Right lobe of liver (tissue), 6 donors: ENCODE measurements around the gene USP53. TPM values are rescaled to one million over a fixed set of nuclear protein-coding genes. Genes with fewer than 3 reads are reported as not detected.
A peak's percentile ranks its signal among the peaks of the same experiment; 100 is the strongest.

Experiments
- ATAC-seq, 4 donors: fragments of 200-7000 bp; cut with Tn5 transposase; one replicate each; pipeline ENCODE4 v1.9.1; 2020; ENCODE audit warnings: mild to moderate bottlenecking in 4 of 4, moderate library complexity in 4 of 4
- DNase-seq, 3 donors: peaks; one replicate each; pipeline ENCODE4 v3.0.0-alpha.2; 2020
- H3K27ac ChIP-seq, 3 donors: fragments of 200-600 bp; one replicate each; pipeline ENCODE4 v1.8.0; 2022
- H3K27me3 ChIP-seq, 2 donors: fragments of 200-600 bp; one replicate each; pipeline ENCODE4 v1.8.0; 2022
- H3K36me3 ChIP-seq, 4 donors: fragments of 200-600 bp; sonication (generic) in 1 of 4; one replicate each; pipeline versions ENCODE4 v1.5.1 to v1.8.0; 2017 to 2022; ENCODE audit warnings: control low read depth in 1 of 4
- H3K4me1 ChIP-seq, 4 donors: fragments of 200-600 bp; sonication (generic) in 1 of 4; one replicate each; pipeline versions ENCODE4 v1.5.1 to v1.8.0; 2017 to 2022; ENCODE audit warnings: control low read depth in 1 of 4
- H3K4me3 ChIP-seq, 3 donors: fragments of 200-600 bp; one replicate each; pipeline ENCODE4 v1.8.0; 2022
- H3K9me3 ChIP-seq, 4 donors: fragments of 200-600 bp; sonication (generic) in 1 of 4; one replicate each; pipeline versions ENCODE4 v1.5.1 to v1.8.0; 2017 to 2022; ENCODE audit warnings: control low read depth in 1 of 4
- POLR2A ChIP-seq: fragments of 450-650 bp; IDR thresholded peaks from one replicate; pipeline ENCODE4 v1.6.1; 2017; ENCODE audit warnings: antibody characterized with exemption, mild to moderate bottlenecking
- WGBS: methylation state at CpG from one replicate; pipeline ENCODE4 v1.1.6; 2018; ENCODE audit warnings: low coverage, low lambda C conversion rate; ENCODE audit not compliant: insufficient coverage; ENCODE audit errors: missing lambda C conversion rate; 5-methylcytosine and 5-hydroxymethylcytosine counted together
- intact Hi-C, 2 donors: fragments of 100-400 bp; cut with DNase I; formaldehyde crosslinking; loops; one replicate each; pipeline versions ENCODE4 v1.11.2 to v1.14.1; 2022
- total RNA-seq, 6 experiments: library from RNA; depleted of rRNA in 2 of 6; stranded (reverse); fragments of >200 nt in 2 of 6; fragmentation: NEBNext Ultra II Directional in 3 of 6; extraction: Animal tissue kit (Norgen Biotek cat#: 25700) in 3 of 6; gene quantifications; one replicate each; pipeline versions ENCODE4 v1.1.0 to v1.2.4, GENCODE V29; 2016 to 2023
- TF ChIP-seq, protein P1 (sequence below), 4 donors: fragments of 200-600 bp in 3 of 4; fragments of 450-650 bp in 1 of 4; IDR thresholded peaks; one replicate each; pipeline versions ENCODE4 v1.5.1 to v1.8.0; 2016 to 2022; ENCODE audit warnings: antibody characterized with exemption in 4 of 4, mild to moderate bottlenecking in 2 of 4
- donor health status: DM: no; HTN: yes; CAD: no.
- donor health status: DM: no; HTN: no; CAD: no.
- donor health status: DM: no; HTN: no; CAD: no.
- donor health status: DM: no; HTN: yes; CAD: no.
- donor health status: DM: no; HTN: yes; CAD: no.

The USP53 gene
- total RNA-seq, 6 experiments from 2014 or later, result 6.4 to 12.5 (median 8.9) TPM

DNA sequence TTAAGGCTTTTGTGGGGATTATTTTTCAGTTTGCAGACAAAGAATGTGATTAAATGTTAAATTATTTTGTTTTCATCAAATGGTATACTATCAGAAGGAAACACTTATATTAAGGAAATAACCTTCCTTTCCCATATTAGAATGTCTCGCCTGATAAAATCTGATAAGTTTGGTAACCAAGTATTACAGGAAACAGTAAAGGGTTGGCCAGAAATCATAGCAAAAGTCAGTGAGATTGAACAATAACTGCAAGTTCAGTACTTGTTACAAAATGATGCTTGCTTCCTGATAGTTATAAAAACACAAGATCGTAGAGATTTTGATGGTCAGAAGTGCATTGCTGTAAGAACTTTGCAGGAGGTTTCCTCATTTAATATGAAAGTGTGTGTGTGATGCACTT, 68.9 kb downstream of the USP53 start:
- WGBS, result 46% methylated on average over 2 of the region's 2 CpGs
- Histone ChIP-seq H3K4me3 (no peak overlapping the region), H3K27me3 (no peaks in the 10 kb centered on the region), H3K9me3 (no peaks in the 10 kb centered on the region), H3K4me1 (peaks cover 0 to 10% (median 0%) of the 10 kb centered on the region in 4 donors), H3K27ac (no peak overlapping the region), H3K36me3 (no peaks in the 10 kb centered on the region)
- intact Hi-C loops, result loop anchor here in 1 of 2 donors (10.0 kb wide), 1 partner anchor 237 kb away; no protein-coding TSS in a partner anchor
- TF ChIP-seq, protein P1, sequence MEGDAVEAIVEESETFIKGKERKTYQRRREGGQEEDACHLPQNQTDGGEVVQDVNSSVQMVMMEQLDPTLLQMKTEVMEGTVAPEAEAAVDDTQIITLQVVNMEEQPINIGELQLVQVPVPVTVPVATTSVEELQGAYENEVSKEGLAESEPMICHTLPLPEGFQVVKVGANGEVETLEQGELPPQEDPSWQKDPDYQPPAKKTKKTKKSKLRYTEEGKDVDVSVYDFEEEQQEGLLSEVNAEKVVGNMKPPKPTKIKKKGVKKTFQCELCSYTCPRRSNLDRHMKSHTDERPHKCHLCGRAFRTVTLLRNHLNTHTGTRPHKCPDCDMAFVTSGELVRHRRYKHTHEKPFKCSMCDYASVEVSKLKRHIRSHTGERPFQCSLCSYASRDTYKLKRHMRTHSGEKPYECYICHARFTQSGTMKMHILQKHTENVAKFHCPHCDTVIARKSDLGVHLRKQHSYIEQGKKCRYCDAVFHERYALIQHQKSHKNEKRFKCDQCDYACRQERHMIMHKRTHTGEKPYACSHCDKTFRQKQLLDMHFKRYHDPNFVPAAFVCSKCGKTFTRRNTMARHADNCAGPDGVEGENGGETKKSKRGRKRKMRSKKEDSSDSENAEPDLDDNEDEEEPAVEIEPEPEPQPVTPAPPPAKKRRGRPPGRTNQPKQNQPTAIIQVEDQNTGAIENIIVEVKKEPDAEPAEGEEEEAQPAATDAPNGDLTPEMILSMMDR (IDR thresholded peaks at IDR 0.05), result no peak
- TF ChIP-seq POLR2A, result no peak
- no peak for DNase-seq
- no peak for ATAC-seq

DNA sequence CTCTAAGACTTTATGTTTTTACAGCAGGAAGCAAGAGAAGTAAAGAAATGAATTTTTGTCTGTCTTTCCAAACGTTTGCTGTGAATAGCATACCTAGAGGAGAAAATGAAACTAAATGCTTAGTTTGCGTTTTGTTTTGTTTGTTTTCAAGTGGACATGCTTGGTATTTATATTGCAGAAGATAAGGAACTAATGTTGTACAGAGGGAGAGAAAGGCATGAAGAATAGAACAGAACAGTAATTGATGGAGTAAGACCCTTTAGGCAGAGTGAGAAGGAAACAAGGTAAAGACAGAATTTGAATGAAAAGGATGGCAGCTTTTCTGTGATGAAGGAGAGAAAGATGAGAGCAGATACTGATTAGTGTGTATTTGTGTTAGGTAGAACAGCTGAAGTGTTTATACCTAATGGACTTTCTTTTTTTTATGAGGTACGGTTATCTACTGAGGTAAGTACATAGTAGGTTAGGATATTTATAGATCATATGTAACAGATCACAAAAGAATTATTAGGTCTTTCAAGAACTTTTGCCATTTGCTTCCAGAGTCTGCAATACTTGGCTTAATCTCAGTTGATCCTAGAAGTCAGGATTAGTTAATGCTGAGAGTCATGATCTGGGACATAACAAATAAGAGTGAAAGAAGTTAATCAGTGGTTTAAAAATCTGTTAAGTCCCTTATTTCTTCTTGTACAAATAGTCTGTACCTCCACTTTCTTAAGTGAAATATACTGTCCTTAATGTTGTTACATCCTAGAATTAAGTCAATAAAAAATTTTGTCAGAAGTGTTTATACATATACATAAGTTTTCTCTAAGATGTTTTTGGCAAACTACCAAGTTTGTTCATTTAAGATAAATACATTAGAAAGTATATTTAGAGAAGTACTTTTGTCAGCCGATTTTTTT, 72.6 kb downstream of the USP53 start:
- H3K36me3 ChIP-seq, result no peaks in the 10 kb centered on the region
- WGBS, result 5% methylated on average over 4 of the region's 4 CpGs
- H3K4me3 ChIP-seq, result peak overlapping the region in 2 of 3 donors; percentile 22 to 25
- H3K9me3 ChIP-seq, result no peaks in the 10 kb centered on the region
- H3K27ac ChIP-seq, result peak overlapping the region in 2 of 3 donors; percentile 20 to 29
- intact Hi-C loops, result loop anchor here in 1 of 2 donors (10.0 kb wide), 1 partner anchor 240 kb away; no protein-coding TSS in a partner anchor
- TF ChIP-seq, protein P1 (IDR thresholded peaks at IDR 0.05), result no peak
- TF ChIP-seq POLR2A, result no peak
- ATAC-seq, result peak; percentile 76 to 87 (median 82)
- no peaks in the 10 kb centered on the region for H3K27me3 ChIP-seq
- H3K4me1 ChIP-seq, result peaks cover 0 to 12% (median under 1%) of the 10 kb centered on the region in 4 donors
- no peak for DNase-seq

DNA sequence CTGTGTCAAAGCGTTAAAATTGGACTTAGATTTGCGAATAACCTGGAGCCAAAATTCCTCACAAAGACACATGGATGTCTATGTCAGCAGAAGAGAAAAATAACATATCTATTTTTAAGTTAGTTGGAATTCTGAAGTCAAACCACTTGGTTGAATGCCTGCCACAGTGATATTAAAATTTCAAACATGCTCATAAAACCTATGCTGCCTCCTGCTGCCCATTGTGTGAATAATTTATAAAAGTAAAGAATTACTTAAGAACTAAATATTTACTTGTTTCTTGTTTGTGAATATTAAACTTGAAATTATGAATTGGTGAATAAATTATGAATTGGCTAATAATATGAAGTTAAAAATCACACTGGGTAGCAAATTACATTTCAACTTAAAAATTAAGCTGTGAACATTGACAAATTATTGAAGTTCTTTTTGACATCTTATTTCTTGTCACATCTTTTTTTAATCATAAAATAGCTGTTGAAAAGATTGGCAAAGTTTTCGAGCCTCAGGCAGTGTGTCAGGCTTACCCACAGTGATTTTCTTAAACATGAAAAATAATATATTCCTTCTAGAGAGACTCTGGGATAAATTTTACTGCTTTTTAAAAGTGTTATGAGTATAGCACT, 74.0 kb downstream of the USP53 start:
- no peak overlapping the region for H3K4me3 ChIP-seq
- 38% methylated on average over 3 of the region's 3 CpGs for WGBS
- intact Hi-C loops, result loop anchor here in 1 of 2 donors (10.0 kb wide), 1 partner anchor 242 kb away; no protein-coding TSS in a partner anchor
- H3K27me3 ChIP-seq, result no peaks in the 10 kb centered on the region
- TF ChIP-seq, protein P1 (IDR thresholded peaks at IDR 0.05), result peak; percentile 53 to 63 (median 59)
- TF ChIP-seq POLR2A, result no peak
- DNase-seq (no peak), ATAC-seq (peak; percentile 47 to 59 (median 50))
- H3K36me3 ChIP-seq, result no peaks in the 10 kb centered on the region
- peaks cover 0 to 17% (median 3%) of the 10 kb centered on the region in 4 donors for H3K4me1 ChIP-seq
- no peak overlapping the region for H3K27ac ChIP-seq
- no peaks in the 10 kb centered on the region for H3K9me3 ChIP-seq

DNA sequence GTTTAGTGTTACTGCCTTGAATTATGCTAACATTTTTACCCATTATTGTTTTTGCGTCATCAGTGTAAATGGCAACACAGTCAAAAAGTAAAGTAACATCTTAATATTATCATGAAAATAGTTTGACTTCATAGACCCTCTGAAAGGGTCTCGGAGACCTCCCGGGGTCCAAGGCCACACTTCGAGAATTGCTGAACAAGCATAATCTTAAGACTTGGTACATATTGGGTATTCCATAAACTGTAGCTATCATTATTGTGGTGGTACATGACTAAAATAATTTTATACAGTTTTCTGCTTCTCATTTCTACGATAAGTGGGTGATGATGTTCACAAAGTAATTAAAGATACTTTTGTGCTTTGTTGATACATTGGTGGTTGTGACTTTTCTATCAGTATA, 76.8 kb downstream of the USP53 start:
- H3K9me3 ChIP-seq, result no peaks in the 10 kb centered on the region
- no peaks in the 10 kb centered on the region for H3K27me3 ChIP-seq
- no peak for TF ChIP-seq POLR2A
- TF ChIP-seq, protein P1 (IDR thresholded peaks at IDR 0.05), result no peak
- peaks cover 0 to 17% (median 3%) of the 10 kb centered on the region in 4 donors for H3K4me1 ChIP-seq
- DNase-seq (no peak), ATAC-seq (no peak)
- H3K36me3 ChIP-seq, result peaks cover 0 to 4% (median 0%) of the 10 kb centered on the region in 4 donors
- H3K27ac ChIP-seq, result no peak overlapping the region
- WGBS, result 86% methylated on average over 5 of the region's 5 CpGs
- intact Hi-C loops, result loop anchor here in 1 of 2 donors (10.0 kb wide), 1 partner anchor 245 kb away; no protein-coding TSS in a partner anchor
- H3K4me3 ChIP-seq, result no peak overlapping the region
